Activated effector memory CD4-positive, alpha-beta T cell treated with Interleukin-2 at 50 U/mL for 16 hours (primary cell): ENCODE measurements around the gene TPST1.
"Not testable (repeated sequence)": the region's sequence is repeated elsewhere in the genome, so short reads cannot be mapped to it uniquely, and the experiment has no call there.

ENCODE experiments used
- DNase-seq: peaks from one replicate; pipeline ENCODE4 v3.0.0-alpha.2; 2020

The TPST1 gene

DNA sequence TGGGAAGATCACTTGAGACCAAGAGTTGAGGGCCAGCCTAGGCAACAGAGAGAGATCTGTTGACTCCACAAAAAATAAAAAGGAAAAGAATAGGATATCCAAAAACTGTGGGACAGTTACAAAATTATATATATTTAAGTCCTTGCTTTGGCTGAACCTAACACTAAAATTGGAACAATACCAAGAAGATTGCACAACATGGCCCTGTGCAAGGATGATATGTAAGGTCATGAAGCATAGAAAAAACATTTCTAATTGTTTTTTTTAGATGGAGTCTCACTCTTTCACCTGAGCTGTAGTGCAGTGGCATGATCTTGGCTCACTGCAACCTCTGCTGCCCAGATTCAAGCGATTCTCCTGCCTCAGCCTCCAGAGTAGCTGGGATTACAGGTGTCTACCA lies 139.0 kb downstream of the TPST1 start:
- DNase-seq, result no peak

DNA sequence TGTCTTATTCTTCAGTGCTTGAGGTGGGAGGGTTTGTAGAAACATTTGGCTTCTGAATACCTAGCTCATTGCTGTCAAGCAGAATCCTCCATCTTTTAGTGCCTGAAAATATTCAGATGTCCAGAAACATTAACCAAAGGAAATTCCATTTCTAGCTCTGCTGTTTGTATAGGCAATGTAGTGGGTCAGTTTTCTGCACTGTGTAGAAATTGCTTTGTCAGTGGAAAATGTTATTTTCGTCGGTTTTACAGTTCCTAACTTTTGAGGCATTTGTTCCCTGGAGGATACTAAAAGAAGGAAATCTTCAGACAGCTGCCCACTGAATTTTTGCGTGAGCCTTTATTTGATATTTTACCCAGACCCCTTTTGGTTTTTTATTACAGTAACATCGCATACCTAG lies 143.4 kb downstream of the TPST1 start:
- DNase-seq, result no peak

DNA sequence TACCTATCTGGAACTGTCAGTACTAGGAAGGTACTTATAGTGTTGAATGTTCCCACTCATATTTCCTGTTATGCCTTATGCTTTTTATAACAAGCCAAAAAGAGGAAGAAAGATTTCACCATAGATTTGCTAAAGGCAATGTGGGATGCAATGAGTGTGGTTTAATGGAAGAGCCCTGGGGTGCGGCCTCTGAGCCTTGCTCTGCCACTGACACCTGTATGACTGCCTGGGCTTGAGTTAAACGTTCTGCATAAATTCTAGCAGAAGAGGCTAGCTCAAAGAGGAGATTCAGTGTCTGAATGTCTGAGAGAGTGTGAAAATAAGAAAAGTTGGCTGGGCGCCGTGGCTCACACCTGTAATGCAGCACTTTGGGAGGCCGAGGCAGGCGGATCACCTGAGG lies 143.8 kb downstream of the TPST1 start:
- DNase-seq, result no peak

DNA sequence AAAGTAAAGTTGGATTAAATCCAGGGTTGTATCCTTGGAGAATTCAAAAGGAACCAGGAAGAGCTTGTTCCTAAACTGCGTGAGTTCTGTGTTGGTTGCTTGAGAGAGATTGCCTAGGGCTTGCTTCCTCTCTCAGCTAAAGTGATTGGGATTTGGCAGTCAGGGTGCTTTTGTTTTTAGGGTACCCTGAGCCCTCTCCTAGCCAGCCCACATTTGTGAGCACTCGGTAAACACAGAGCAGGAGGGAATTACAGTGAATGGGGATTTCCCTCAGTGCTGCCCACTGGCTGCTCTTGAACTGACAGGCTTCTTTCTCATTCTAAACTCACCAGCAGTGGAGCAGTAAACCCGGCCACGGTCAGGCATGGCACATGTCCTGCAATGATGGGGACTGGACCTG lies 146.9 kb downstream of the TPST1 start:
- DNase-seq, result no peak

DNA sequence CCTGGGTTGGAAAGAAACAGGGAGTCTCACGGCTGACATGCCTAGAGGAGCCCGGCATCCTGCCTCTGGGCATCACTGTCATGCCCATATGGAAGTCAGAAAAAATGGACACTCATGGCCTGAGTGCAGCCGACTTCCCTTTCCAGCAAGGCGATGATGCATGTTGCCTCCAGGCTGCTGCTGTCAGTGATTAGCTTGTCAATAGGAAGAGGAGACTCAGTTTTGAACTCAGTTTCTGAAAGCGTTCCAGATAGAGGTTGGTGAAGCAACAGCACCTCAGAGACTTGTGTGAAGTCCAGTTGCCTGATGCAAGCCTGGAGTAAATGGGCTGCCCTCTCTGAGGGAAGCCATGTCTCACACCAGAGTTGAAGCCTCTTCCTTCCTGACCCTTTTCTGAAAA lies 148.4 kb downstream of the TPST1 start:
- DNase-seq, result no peak

DNA sequence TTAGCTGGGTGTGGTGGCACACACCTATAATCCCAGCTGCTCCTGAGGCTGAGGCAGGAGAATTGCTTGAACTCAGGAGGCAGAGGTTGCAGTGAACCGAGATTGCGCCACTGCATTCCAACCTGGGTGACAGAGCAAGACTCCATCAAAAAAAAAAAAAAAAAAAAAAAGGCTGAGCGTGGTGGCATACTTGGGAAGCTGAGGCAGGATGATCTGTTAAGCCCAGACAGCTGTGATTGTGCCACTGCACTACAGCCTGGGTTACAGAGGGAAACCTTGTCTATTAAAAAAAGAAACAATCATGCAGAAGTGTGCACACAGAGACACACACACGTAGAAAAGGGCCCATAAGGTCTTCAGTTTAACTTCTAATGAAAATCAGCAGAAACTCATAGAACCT lies 150.6 kb downstream of the TPST1 start:
- DNase-seq, result no peak

DNA sequence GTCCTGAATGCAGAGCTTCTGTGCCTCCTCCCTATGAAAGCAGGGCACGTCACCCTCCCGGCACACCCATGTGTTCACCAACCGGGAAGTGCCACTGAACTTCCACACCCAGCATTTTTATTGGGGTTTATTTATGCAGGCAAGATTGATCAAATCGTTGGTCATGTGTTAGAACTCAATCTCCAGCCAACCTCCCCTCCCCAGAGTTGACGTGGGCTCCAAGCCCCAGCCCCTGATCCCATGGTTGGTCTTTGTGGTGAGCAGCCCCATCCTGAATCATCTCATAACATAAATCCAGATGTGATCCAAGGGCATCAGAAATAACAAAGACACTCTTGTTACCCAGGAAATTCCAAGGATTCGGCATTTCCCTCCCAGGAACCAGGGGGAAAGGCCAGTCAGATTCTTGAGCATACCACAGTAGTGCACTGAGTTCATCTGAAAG lies 151.2 kb downstream of the TPST1 start:
- no peak for DNase-seq

DNA sequence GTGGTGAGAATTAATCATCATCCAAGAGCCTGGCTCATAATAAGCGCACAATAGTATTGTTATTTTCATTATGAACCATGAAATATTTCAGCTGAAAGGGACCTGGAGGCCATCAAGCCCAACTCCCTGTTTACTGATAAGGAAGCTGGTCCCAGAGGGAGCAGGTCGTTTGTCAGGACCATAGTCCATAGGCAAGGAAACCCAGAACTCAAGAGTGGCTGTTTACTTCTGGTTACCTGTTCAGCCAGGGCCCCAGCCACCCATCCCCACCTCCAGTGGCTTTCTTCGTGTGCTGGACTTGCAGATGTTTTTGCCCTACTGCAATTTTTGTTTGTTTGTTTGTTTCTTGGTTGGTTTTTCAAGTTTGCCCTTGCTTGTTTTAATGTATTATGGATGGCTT lies 152.0 kb downstream of the TPST1 start:
- DNase-seq, result no peak

DNA sequence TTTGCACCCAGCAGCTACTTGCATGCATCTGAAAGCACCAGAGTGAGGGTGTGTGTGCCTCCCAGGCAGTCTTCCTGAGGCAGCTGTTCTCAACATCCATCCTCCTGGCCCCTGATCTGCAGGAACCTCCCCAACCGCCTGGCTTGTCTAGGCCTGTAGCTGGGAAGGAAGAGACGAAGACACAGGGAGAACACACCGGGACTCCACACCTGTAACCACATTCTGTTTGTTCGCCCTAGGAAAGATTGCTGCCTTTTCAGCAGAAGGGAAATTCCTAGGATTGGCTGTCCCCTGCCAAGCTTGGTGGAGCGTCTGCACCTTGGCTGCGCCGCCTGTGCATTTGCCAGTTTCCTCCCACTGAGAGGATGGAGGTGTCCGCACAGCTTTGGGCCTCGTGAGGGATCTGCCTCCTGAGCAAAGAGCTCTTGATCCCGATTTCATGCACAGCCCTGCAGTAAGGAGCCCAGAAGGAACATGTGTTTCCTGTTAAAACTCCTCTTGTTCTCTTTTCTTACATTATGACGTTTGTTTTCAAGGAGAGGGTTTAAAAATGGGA lies 154.6 kb downstream of the TPST1 start:
- DNase-seq, result no peak

DNA sequence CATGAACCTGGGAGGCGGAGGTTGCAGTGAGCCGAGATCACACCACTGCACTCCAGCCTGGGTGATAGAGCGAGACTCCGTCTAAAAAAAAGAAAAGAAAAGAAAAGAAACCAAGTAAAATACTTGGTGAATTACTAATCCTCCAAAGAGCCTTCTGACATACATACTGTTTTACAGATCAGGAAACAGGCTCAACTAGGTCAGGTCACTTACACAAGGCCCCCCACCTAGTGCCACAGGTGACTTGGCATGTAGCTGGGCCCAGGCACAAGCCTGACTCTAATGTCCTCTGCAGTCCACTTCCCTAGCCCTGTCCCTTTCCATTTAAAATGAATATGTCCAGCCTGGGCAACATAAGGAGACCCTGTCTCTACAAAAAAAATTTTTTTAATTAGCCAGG lies 157.0 kb downstream of the TPST1 start:
- DNase-seq, result no peak

DNA sequence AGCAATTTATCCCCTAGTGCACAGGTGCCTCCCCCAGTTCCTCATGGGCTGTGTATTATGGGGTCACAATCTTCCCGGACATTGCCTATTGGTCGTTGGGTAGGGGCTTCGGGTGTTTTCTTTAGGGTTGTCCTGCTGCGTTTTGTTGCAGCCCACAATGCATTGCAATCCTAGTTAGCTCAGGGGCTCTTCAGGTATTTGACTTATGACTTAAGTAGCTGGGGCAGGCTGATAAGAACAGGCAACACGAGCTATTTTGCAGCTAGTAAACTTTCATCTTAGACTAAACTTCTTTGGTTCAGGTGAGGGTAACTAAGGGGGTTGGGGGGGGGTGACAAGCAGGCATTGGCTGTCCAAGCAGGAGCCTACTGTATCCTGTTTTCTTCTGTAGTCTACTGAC lies 158.5 kb downstream of the TPST1 start:
- no peak for DNase-seq

DNA sequence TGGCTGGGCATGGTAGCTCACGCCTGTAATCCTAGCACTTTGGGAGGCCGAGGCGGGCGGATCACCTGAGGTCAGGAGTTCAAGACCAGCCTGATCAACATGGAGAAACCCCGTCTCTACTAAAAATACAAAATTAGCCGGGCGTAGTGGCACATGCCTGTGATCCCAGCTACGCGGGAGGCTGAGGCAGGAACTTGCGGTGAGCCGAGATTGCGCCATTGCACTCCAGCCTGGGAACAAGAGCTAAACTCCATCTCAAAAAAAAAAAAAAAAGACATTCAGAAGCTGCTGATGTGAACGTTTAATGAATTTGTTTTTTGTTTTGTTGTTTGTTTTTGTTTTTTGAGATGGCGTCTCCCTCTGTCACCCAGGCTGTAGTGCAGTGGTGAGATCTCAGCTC lies 159.9 kb downstream of the TPST1 start:
- not testable (repeated sequence) for DNase-seq

DNA sequence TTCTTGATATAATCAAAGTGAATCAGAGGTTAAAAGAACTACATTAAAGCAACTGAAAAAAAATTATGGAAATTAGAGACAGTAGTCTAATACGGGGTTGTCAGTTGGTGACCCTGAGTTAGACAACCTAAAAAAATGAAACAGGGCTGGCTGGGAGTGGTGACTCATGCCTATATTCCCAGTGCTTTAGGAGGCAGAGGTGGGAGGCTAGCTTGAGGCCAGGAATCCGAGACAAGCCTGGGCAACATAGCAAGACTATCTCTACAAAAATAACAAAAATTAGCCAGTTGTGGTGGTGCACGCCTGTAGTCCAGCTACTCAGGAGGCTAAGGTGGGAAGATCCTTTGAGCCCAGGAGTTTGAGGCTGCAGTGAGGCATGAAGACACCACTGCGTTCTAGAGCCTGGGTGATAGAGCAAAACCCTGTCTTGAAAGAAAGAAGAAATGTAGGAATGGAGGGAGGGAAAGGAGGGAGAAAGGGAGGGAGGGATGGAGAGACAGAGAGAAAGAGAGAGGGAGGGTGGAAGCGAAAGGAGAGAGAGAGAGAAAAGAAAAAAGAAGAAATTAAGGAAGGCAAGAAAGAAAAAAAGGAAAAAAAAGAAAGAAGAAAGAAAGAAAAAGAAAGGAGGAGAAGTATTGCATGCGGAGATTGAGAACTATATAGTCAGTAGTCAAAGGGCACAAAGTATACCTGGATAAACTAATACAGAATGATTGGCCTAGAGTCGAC lies 166.1 kb downstream of the TPST1 start:
- DNase-seq, result no peak

DNA sequence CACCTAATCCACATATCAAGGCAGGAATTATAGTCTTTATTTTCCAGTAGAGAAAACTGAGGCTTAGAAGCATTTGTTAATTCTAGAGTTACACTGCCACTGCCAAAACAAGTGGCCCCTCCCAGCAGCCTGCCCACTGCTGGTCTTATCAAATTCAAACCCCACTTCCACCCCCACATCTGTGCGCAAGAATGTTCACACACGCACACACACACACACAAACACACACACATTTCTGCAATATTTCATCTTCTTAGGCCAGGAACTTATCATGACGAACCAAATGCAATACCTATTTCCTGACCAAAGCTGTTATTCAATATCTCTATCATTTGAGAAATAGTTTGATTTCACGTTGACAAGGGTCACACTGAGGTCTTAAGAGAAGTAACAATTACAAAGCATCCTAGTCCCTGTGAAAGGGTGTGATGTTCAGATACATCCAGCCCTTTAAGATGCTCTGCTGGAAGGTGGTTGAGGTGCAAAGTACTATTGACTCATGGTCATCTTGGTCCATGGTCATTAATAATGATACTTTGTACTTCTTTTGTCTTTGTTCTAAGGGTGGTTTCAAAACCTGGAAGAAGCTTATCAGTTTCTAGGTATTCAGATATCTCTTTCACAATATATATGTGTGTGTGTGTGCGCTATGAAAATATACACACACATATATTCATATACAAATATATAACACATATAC lies 169.2 kb downstream of the TPST1 start:
- DNase-seq, result not testable (repeated sequence)

DNA sequence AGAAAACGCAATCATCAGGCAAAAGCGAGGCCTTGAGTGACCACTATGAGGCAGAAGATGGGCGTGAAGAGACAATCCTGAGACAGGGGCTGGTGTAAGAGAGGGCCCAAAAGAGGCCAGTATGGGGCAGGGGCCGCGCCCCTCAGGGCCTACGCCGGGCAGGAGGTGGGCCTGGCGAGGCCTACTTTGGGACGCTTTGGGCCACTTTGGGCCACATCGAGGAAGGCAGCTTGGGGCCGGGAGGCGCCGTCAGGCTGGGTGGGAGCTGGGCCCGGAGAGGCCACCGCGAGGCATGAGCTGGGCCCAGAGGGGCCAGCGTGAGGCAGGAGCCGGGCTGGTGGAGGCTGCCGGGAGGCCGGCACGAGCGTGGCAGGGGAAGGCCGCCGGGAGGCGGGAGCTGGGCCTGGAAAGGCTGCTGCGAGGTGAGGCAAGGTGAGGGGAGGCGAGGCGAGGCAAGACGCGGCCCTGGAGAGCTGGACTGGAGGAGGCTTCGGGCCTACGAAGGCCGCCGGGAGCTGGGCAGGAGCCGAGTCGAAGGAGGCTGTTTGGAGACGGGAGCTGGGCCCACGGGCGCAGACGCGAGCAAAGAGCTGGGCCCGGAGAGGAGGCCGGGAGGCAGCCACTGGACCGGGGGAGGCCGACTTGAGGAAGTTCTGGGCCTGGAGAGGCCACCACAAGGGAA lies 171.3 kb downstream of the TPST1 start:
- no peak for DNase-seq

DNA sequence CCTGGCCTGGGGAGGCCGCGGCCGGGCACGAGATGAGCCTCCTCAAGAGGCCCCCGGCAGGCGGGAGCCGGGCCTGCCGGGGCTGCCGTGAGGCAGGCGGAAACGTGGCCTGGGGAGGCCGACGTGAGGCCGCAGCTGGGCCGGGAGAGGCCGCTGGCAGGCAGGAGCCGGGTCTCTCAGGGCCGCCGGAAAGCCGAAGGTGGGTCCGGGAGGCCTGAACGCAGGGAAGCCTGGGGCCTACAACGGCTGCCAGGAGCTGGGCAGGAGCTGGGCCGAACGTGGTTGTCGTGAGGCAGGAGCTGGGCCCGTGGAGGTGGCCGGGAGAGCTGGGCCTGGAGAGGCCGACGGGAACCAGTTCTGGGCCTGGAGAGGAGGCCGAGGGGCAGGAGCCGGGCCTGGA lies 171.9 kb downstream of the TPST1 start:
- no peak for DNase-seq

DNA sequence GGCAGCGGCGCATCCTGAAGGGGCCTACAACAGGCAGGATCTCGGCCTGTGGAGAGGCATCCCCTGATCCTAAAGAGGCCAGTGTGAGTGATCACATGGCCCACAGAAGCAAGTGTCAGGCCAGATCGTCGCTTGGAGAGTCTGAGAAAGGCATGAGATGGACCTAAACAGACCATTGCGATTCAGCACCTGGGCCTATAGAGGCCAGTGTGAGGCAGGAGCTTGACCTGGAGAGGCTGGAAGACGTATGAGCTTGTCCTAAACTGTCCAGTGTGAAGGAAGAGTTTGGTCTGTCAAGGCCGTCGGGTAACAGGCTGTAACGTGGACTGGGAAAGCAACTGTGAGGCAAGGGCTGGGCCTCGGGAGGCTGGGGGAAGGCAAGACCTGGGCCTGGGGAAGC lies 172.6 kb downstream of the TPST1 start:
- no peak for DNase-seq

DNA sequence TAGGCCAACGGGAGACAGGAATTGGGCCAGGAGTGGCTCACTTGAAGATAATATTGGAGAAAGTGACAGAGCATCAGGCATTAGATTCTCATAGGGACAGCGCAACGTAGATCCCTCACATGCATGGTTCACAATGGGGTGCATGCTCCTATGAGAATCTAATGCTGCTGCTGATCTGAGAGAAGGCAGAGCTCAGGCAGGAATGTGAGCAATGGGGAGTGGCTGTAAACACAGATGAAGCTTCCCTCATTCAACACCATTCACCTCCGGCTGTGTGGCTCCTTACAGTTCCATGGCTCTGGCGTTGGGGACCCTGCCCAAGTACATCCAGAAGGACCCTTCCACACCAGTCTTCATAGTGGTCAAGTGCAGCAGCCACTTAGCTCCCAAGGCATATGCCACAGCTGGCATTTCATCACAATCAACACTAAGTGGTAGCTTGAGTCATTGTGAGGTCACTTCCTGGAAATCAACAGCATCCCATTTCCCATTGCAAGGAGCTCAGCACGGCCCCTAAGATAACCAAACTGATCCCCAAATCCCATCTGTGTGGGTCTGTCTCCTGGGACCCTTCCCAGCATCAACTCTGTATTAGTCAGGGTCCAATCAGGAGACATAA lies 174.5 kb downstream of the TPST1 start:
- DNase-seq, result no peak

DNA sequence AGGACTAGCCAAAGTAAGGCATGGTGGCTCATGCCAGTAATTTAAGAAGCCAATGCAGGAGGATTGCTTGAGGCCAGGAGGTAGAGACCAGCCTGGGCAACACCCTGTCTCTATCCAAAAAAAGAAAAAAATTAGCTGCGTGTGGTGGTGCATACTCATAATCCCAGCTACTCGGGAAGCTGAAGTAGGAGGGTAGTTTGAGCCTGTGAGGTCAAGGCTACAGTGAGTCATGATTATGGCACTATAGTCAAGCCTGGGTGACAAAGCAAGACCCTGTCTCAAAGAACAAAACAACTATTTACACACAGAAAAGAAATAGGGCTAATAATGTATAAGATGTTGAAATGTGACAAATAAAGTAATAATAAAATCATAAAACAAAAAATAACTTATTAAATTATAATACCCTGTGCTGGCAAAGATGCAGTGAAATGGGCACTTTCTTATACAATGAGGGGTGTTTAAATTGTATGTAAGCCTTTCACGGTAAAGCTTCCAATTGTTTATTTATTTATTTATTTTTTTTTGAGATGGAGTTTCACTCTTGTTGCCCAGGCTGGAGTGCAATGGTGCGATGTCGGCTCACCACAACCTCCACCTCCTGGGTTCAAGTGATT lies 175.2 kb downstream of the TPST1 start:
- DNase-seq, result no peak

DNA sequence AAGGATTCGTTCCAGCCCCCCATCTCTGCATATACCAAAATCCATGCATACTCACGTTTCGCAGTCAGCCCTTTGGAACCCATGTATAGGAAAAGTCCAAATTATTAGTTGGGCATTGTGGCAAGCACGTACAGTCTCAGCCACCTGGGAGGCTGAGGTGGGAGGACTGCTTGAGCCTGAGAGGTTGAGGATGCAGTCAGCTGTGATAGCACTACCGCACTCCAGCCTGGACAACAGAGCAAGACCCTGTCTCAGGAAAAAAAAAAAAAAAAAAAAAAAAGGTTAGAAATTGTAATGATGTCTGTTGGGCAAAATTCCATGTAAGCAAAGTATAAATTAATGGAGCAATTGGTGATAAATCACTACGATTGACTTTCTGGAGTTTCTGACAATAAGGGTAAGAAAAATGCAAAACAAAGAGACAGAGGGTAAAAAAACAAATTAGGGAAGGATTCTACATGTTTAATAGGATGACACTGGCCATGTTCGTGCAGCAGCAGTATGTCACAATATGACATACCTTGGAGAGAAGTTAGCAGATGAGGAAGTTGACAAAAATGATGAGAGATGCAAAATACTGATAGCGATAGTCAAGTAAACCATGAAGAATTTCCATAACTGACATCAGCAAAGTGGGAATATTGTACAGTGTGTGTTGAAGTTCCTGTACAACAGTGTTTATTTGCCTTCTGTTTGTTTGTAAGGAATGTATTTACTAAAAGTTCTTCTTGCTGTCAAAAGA lies 177.2 kb downstream of the TPST1 start:
- DNase-seq, result not testable (repeated sequence)

DNA sequence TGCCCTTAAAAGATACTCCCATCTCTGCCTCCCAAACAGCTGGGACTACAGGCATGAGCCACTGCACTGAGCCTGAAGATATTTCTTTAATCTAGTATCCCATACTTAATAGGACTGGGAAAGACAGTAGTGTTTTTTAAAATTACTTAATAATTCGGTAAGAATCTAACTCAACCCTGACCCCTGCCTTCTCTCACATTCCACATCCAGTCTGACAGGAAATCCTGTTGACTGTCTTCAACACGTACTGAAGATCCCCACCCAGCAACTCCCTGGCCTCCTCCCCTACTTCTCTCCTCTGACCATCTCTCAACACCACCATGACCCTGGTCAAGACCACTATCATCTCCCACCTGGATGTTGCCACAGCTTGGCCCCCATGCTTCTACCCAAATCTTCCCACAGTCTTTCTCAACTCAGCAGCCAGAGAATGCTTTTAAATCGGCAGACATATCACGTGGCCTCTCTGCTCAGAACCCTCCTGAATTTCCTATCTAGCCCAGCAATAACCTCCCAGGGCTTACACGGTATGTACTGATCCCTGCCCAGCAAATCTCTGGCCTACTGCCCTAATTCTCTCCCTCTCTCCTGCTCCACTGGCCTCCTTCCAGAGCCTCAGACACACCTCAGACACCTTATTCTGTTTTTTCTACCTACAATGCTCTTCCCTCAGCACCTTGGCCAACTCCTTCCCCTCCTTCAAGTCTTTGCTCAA lies 180.2 kb downstream of the TPST1 start:
- DNase-seq, result not testable (repeated sequence)
